CD4-positive, alpha-beta T cell treated with Interleukin-4 for 1 hour (primary cell): ENCODE results near the gene RIC8A.

Experiments
- DNase-seq, 2 donors: peaks; one replicate each; pipeline ENCODE4 v3.0.0-alpha.2; 2020 to 2022

The RIC8A gene

GRCh38 chr11:204587-205109 is 2.9 kb upstream of the RIC8A start:
- no peak for DNase-seq

DNA sequence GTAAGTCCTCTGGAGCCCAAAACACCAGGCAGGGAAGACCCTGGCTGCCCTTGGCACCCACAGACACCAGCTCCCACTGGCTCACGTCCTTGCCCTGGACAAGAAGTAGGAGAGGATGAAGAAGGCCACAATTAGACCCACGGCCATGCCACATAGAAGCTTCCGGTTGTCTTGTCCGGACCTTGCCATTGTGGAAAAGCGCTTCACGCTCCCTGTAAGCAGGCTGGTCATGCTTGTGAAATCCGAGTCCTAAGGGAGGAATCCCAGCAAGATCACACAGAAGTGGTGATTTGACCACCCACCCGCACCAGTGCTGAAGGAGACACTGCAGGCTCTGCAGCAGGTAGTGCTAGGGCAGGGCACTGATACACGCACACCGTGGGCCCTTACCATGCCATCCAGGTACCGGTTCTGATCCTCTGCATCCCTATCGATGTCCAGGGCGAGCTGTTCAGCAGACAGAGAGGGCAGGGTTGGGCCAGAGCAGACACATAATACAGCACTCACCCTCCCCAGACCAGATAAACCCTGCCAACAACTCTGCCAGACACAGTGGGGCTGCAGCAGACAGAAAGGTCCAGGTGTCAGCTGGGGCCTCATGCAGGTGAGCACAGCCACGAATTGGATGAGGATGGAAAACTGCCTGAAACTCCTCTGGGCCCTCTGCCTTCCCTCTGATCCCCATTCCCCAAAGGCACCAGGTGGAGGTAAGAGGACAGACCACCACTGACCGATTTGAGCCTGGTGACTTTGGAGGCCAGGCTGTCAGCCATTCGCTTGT is 2.1 kb upstream of the RIC8A start:
- DNase-seq, result no peak

DNA sequence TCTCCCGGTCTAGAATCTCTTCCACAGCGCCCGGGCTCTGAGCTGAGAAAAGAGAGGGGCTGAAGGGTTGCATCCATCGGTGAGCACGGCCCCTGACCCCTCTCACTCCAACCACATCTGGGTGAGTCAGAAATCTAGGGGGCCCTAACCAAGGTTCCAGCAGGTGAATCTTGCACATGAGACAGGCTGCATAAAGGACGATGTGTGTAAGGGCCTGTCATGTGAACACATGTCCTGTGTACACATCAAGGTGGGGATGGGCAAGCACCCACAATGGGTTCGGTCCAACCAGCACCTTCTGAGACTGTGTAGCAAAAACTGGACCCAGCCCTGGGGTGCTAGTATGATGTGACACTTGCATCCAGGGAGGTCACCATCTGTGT is 1.5 kb upstream of the RIC8A start:
- no peak for DNase-seq

GRCh38 chr11:206526-207207 is 841 bp upstream of the RIC8A start:
- DNase-seq, result peak in 1 of 2 donors; percentile 28

DNA sequence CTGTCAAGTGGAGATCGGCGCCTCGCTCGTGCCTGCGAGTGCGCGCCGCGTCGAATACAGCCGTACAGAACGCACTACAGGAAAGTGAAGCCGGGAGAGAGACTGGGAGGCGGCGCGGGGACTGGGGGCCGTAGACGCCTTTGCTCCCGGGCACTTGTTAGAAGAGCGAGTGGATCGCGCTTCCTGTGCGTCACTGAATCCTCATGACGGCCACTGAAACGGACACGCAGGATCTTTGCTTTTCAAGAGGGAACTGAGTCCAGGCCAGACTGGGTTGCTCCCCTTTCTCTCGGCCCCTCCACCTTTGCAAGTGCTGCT is 314 bp downstream of the RIC8A start:
- peak in 1 of 2 donors; percentile 52 for DNase-seq

- peak; percentile 83 for DNase-seq
Measured at GRCh38 chr11:208181-208916, 841 bp downstream of the RIC8A start.

GRCh38 chr11:208917-209260 is 1.4 kb downstream of the RIC8A start:
- DNase-seq, result no peak

DNA sequence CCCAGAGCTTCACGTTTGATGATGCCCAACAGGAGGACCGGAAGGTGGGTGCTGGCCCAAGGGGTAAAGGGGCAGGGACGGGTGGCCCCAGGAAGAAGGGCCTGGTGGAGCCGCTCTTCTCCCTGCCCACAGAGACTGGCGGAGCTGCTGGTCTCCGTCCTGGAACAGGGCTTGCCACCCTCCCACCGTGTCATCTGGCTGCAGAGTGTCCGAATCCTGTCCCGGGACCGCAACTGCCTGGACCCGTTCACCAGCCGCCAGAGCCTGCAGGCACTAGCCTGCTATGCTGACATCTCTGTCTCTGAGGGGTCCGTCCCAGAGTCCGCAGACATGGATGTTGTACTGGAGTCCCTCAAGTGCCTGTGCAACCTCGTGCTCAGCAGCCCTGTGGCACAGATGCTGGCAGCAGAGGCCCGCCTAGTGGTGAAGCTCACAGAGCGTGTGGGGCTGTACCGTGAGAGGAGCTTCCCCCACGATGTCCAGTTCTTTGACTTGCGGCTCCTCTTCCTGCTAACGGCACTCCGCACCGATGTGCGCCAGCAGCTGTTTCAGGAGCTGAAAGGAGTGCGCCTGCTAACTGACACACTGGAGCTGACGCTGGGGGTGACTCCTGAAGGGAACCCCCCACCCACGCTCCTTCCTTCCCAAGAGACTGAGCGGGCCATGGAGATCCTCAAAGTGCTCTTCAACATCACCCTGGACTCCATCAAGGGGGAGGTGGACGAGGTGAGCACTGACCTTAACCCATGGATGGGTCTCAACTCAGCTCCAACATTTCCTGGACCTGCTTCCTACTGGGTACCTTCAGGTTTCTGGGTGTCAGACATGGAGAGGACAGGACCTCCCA is 2.0 kb downstream of the RIC8A start:
- no peak for DNase-seq

DNA sequence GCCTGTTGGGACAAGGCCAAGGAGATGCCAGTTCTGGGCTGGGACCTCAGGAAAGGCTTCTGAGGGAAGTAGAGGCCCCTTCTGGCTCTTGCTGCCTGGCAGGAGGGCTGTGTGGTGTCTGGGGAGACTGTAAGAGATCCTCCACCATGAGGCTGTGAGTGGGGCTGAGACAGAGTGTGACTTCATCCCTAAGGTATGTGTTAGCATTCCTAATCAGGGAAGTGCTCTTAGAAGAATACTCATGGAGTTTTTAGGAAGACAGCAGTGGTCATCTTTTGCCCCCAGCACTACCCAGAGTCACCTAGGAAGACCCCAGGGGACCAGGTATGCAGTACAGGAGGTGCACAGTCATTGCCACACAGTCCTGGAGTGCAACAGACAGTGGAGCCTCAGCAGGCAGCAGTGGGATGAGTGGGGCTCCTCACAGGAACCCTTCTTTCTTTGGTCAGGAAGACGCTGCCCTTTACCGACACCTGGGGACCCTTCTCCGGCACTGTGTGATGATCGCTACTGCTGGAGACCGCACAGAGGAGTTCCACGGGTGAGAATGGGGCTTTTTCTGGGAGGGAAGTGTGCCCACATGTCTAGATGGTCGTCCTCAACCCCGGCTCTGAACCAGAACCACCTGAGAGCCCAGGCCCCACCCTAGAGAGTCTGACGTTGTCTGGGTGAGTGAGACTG is 2.8 kb downstream of the RIC8A start:
- no peak for DNase-seq

- DNase-seq, result no peak
Measured at GRCh38 chr11:210803-211180, 3.3 kb downstream of the RIC8A start.

- DNase-seq, result no peak
Measured at GRCh38 chr11:211295-211694, 3.8 kb downstream of the RIC8A start.

GRCh38 chr11:211741-212140 is 4.2 kb downstream of the RIC8A start:
- DNase-seq, result no peak

- DNase-seq, result no peak
Measured at GRCh38 chr11:212150-213100, 4.9 kb downstream of the RIC8A start.

- DNase-seq, result no peak
Measured at GRCh38 chr11:213111-213510, 5.6 kb downstream of the RIC8A start.

DNA sequence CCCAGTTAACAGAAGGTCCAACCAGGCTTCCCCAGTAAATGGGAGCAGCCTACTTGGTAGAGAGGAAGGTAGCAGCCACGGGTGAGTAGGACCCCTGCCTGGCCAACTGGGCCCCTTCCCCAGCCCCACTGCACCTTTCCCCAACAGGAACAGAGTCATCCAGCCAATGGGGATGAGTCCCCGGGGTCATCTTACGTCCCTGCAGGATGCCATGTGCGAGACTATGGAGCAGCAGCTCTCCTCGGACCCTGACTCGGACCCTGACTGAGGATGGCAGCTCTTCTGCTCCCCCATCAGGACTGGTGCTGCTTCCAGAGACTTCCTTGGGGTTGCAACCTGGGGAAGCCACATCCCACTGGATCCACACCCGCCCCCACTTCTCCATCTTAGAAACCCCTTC is 6.6 kb downstream of the RIC8A start:
- no peak for DNase-seq

GRCh38 chr11:215581-216037 is 8.1 kb downstream of the RIC8A start:
- DNase-seq, result no peak

DNA sequence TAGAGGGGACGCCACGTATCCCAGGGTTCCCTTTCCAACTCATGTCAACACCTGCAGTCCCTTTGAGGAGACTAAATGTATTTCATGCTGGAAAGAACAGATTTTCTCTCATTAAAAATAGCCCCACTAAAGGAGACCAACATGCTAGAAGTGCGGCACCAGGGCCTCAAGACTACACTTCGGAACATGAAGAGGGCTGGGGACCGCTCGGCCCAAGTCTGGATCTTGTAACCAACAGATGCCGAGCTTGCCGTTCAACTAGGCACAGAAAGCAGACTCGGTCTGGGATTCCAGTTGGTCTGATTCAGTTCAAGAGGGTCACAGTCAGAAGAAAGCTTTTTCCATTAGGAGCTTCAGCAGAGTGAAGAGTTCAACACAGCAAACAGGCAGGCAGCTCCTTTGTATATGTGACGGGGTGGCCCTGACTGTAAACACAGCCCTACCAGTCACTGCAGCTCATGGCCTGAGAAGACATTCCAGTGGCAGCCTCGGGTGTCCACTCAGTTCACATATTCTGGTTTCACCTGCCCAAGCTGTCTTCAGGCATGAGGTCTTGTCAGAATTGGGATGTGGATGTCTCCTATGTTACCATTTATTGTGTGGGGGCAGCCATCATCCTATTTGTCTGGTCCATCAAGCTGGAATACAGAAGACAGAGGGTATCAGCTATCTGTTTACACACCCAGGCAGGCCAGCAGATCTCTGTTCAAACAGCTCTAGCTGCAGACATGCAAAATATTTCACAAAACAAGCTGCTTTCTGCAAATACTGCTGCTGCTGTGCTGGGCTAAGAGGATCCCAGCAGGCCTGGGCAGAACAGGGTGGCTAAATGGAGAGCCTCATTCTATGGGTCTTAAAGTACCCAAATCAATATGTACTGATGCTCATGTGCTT is 8.8 kb downstream of the RIC8A start:
- no peak for DNase-seq

GRCh38 chr11:217704-218103 is 10.2 kb downstream of the RIC8A start:
- DNase-seq, result no peak

GRCh38 chr11:218815-219593 is 11.5 kb downstream of the RIC8A start:
- no peak for DNase-seq
